Transverse colon (tissue), 4 donors: Measurements from ENCODE around the gene NELFE. TPM values are rescaled to one million over a fixed set of nuclear protein-coding genes. Genes with fewer than 3 reads are reported as not detected.

Experiments used
- DNase-seq: peaks from one replicate; pipeline ENCODE4 v3.0.0-alpha.2; 2019
- H3K27ac ChIP-seq, 4 donors: fragments of 200-600 bp; sonication (generic); 2 replicates each; pipeline ENCODE4 v1.5.1; 2016 to 2018; ENCODE audit warnings: inconsistent platforms in 4 of 4
- H3K27me3 ChIP-seq: fragments of 200-600 bp; sonication (generic); 2 replicates; pipeline ENCODE4 v1.5.1; 2017; ENCODE audit warnings: inconsistent platforms
- H3K36me3 ChIP-seq, 4 donors: fragments of 200-600 bp; sonication (generic); 2 replicates each; pipeline ENCODE4 v1.5.1; 2017 to 2019; ENCODE audit warnings: inconsistent platforms in 4 of 4
- H3K4me1 ChIP-seq, 4 donors: fragments of 200-600 bp; sonication (generic); 2 replicates each; pipeline ENCODE4 v1.5.1; 2017 to 2020; ENCODE audit warnings: inconsistent platforms in 4 of 4
- H3K4me3 ChIP-seq, 4 donors: fragments of 200-600 bp; sonication (generic); 1 replicate in 1 of 4; 2 replicates in 3 of 4; pipeline versions ENCODE4 v1.5.1 to v1.6.1; 2017 to 2019; ENCODE audit warnings: inconsistent platforms in 4 of 4
- H3K9me3 ChIP-seq, 2 donors: fragments of 200-600 bp; sonication (generic); 2 replicates each; pipeline ENCODE4 v1.5.1; 2017 to 2019; ENCODE audit warnings: inconsistent platforms in 2 of 2
- EP300 ChIP-seq: sonication (generic); formaldehyde crosslinking; IDR thresholded peaks from one replicate; pipeline ENCODE4 v1.6.1; 2017; ENCODE audit warnings: antibody characterized with exemption, low read depth
- POLR2A ChIP-seq: fragments of 450-650 bp; IDR thresholded peaks from one replicate; pipeline ENCODE4 v1.6.1; 2016; ENCODE audit warnings: antibody characterized with exemption, mild to moderate bottlenecking, moderate library complexity
- POLR2AphosphoS5 ChIP-seq, 3 donors: sonication (generic); formaldehyde crosslinking; IDR thresholded peaks; one replicate each; pipeline ENCODE4 v1.6.1; 2016; ENCODE audit warnings: antibody characterized with exemption in 3 of 3
- WGBS, 2 donors: methylation state at CpG; one replicate each; pipeline ENCODE4 v1.1.5; 2018; ENCODE audit warnings: low coverage in 1 of 2; 5-methylcytosine and 5-hydroxymethylcytosine counted together
- in situ Hi-C, 4 donors: fragments of 200-750 bp; cut with MboI; loops; one replicate each; pipeline versions ENCODE4 v1.15.0 to v1.15.1; 2017; ENCODE audit warnings: low sequenced_read_pairs in 3 of 4, low pct_ligation_motif_present in 1 of 4, low pct_unique_long_range_greater_than_20kb in 1 of 4
- intact Hi-C: fragments of 100-400 bp; cut with DNase I; formaldehyde crosslinking; loops from one replicate; pipeline ENCODE4 v1.15.1; 2023; ENCODE audit warnings: low total_unique reads
- total RNA-seq, 4 donors: library from RNA; depleted of rRNA; stranded (reverse); fragments of >200 nt; gene quantifications; one replicate each; pipeline ENCODE4 v1.1.0, GENCODE V29; 2016
- TF ChIP-seq, protein P1 (sequence below), 5 experiments: fragments of 200-600 bp in 3 of 5; fragments of 450-650 bp in 2 of 5; sonication (generic) in 3 of 5; IDR thresholded peaks; 1 replicate in 2 of 5; 2 replicates in 3 of 5; pipeline ENCODE4 v1.5.1; 2016 to 2017; ENCODE audit warnings: antibody characterized with exemption in 5 of 5, inconsistent platforms in 3 of 5, mild to moderate bottlenecking in 2 of 5, moderate library complexity in 1 of 5

The NELFE gene
- total RNA-seq, 4 donors from 2014 or later, result 59.2 to 114 (median 88.0) TPM

- WGBS, 2 donors, result 76 to 89% methylated on average over 4 to 11 of the region's 11 CpGs
- H3K4me1 ChIP-seq, result peaks cover 8 to 23% (median 18%) of the 10 kb centered on the region in 4 donors
- in situ Hi-C loops (no loop called here), intact Hi-C loops (no loop called here)
- DNase-seq, result no peak
- peak overlapping the region; percentile 80 to 85 (median 84) for H3K27ac ChIP-seq
- no peaks in the 10 kb centered on the region for H3K36me3 ChIP-seq
- no peaks in the 10 kb centered on the region for H3K27me3 ChIP-seq
- TF ChIP-seq, protein P1, sequence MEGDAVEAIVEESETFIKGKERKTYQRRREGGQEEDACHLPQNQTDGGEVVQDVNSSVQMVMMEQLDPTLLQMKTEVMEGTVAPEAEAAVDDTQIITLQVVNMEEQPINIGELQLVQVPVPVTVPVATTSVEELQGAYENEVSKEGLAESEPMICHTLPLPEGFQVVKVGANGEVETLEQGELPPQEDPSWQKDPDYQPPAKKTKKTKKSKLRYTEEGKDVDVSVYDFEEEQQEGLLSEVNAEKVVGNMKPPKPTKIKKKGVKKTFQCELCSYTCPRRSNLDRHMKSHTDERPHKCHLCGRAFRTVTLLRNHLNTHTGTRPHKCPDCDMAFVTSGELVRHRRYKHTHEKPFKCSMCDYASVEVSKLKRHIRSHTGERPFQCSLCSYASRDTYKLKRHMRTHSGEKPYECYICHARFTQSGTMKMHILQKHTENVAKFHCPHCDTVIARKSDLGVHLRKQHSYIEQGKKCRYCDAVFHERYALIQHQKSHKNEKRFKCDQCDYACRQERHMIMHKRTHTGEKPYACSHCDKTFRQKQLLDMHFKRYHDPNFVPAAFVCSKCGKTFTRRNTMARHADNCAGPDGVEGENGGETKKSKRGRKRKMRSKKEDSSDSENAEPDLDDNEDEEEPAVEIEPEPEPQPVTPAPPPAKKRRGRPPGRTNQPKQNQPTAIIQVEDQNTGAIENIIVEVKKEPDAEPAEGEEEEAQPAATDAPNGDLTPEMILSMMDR (IDR thresholded peaks at IDR 0.05), result no peak
- TF ChIP-seq EP300, result no peak
- TF ChIP-seq POLR2AphosphoS5 (IDR thresholded peaks at IDR 0.05), result no peak
- no peak for TF ChIP-seq POLR2A
- H3K9me3 ChIP-seq, result no peaks in the 10 kb centered on the region
- H3K4me3 ChIP-seq, result peak overlapping the region in 2 of 4 donors; percentile 20 to 25
Observed at GRCh38 chr6:31946370-31946885, 12.3 kb downstream of the NELFE start.

DNA sequence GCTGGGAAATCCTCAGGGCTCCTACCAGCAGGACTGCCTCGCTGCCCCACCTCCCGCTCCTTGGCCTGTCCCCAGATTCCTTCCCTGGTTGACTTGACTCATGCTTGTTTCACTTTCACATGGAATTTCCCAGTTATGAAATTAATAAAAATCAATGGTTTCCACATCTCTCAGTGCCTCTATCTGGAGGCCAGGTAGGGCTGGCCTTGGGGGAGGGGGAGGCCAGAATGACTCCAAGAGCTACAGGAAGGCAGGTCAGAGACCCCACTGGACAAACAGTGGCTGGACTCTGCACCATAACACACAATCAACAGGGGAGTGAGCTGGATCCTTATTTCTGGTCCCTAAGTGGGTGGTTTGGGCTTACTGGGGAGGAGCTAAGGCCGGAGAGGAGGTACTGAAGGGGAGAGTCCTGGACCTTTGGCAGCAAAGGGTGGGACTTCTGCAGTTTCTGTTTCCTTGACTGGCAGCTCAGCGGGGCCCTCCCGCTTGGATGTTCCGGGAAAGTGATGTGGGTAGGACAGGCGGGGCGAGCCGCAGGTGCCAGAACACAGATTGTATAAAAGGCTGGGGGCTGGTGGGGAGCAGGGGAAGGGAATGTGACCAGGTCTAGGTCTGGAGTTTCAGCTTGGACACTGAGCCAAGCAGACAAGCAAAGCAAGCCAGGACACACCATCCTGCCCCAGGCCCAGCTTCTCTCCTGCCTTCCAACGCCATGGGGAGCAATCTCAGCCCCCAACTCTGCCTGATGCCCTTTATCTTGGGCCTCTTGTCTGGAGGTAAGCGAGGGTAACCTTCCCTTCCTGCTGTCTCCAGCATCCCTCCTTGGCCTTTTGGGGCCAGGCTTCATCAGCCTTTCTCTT, 13.0 kb downstream of the NELFE start, which contains the start of gene CFB:
CFB (plus strand) TSS at position 589 of the 863 bp plus-strand sequence; CDS start at position 716, 127 bp downstream.
- intact Hi-C loops, result no loop called here
- Histone ChIP-seq H3K4me3 (peak within 1 kb of the TSS in 2 of 4 donors; percentile 20 to 25), H3K9me3 (no peaks in the 10 kb centered on the region), H3K4me1 (peaks cover 8 to 23% (median 18%) of the 10 kb centered on the region in 4 donors), H3K27ac (peak within 1 kb of the TSS; percentile 80 to 85 (median 84)), H3K27me3 (no peaks in the 10 kb centered on the region), H3K36me3 (no peaks in the 10 kb centered on the region)
- TF ChIP-seq EP300, result no peak
- TF ChIP-seq POLR2A, result peak; percentile 22
- TF ChIP-seq POLR2AphosphoS5 (IDR thresholded peaks at IDR 0.05), result peak in 2 of 3 donors; percentile 8 to 66
- in situ Hi-C loops, result no loop called here
- WGBS, 2 donors, result 20% methylated on average over 11 of the region's 11 CpGs; no CpG with 5 or more reads in 1 of the 2 donors
- peak; percentile 87 for DNase-seq

DNA sequence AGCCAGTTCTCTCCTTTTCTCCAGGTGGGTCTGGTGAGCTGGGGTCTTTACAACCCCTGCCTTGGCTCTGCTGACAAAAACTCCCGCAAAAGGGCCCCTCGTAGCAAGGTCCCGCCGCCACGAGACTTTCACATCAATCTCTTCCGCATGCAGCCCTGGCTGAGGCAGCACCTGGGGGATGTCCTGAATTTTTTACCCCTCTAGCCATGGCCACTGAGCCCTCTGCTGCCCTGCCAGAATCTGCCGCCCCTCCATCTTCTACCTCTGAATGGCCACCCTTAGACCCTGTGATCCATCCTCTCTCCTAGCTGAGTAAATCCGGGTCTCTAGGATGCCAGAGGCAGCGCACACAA, 13.6 kb downstream of the NELFE start:
- TF ChIP-seq POLR2A, result no peak
- no peak for TF ChIP-seq POLR2AphosphoS5 (IDR thresholded peaks at IDR 0.05)
- no peak for TF ChIP-seq EP300
- TF ChIP-seq, protein P1 (IDR thresholded peaks at IDR 0.05), result no peak
- in situ Hi-C loops (no loop called here), intact Hi-C loops (no loop called here)
- peak overlapping the region in 1 of 4 donors; percentile 25 for H3K4me3 ChIP-seq
- peaks cover 8 to 23% (median 18%) of the 10 kb centered on the region in 4 donors for H3K4me1 ChIP-seq
- peak overlapping the region; percentile 80 to 85 (median 84) for H3K27ac ChIP-seq
- H3K27me3 ChIP-seq, result no peaks in the 10 kb centered on the region
- no peaks in the 10 kb centered on the region for H3K36me3 ChIP-seq
- DNase-seq, result no peak
- no peaks in the 10 kb centered on the region for H3K9me3 ChIP-seq
- 60% methylated on average over 9 of the region's 9 CpGs; no CpG with 5 or more reads in 1 of the 2 donors for WGBS, 2 donors

GRCh38 chr6:31943742-31944141, 15.0 kb downstream of the NELFE start:
- no peaks in the 10 kb centered on the region for H3K9me3 ChIP-seq
- 84% methylated on average over 3 of the region's 3 CpGs; no CpG with 5 or more reads in 1 of the 2 donors for WGBS, 2 donors
- no peak for DNase-seq
- H3K4me3 ChIP-seq, result no peak overlapping the region
- H3K27me3 ChIP-seq, result no peaks in the 10 kb centered on the region
- H3K4me1 ChIP-seq, result peaks cover 8 to 23% (median 18%) of the 10 kb centered on the region in 4 donors
- in situ Hi-C loops (no loop called here), intact Hi-C loops (no loop called here)
- H3K36me3 ChIP-seq, result no peaks in the 10 kb centered on the region
- no peak overlapping the region for H3K27ac ChIP-seq
- no peak for TF ChIP-seq POLR2AphosphoS5 (IDR thresholded peaks at IDR 0.05)
- no peak for TF ChIP-seq POLR2A
- TF ChIP-seq, protein P1 (IDR thresholded peaks at IDR 0.05), result no peak
- no peak for TF ChIP-seq EP300
